GM18517 (cell line): ENCODE data around the gene ABCD1.

Experiments used
- ATAC-seq: cut with Tn5 transposase; IDR thresholded peaks from one replicate; pipeline ENCODE4 v1.9.1; 2021; ENCODE audit warnings: mild to moderate bottlenecking, moderate library complexity; ENCODE audit not compliant: unreplicated experiment

The ABCD1 gene

DNA sequence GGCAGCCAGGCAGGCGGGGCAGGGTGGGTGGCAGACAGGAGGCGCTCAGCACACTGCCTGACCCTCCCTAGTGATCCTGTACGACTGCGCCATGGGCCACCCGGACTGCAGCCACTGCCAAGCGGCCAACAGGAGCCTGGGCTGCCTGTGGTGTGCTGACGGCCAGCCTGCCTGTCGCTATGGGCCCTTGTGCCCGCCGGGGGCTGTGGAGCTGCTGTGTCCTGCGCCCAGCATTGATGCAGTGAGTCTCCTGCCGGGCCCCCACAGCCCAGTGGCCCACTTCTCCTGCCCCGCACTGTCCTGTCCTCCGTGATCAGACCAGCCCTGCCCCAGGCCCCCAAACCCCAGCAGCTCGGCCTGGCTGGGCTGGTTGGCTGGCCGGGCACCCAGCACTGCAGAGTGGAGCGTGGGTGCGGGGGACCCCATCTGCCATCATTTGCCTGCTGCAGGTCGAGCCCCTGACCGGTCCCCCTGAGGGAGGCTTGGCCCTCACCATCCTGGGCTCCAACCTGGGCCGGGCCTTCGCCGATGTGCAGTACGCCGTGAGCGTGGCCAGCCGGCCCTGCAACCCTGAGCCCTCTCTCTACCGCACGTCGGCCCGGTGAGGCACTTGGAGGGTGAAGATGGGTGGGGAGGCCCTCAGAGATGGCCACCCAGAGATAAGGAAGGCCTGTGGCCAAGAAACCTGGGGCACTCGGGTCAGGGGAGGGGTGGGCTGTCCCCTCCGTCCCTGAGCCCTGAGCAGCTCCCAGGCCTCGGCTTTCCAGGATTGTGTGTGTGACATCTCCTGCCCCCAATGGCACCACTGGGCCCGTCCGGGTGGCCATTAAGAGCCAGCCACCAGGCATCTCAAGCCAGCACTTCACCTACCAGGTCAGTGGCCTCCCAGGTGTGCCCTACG lies 47.0 kb downstream of the ABCD1 start:
- no peak for ATAC-seq

DNA sequence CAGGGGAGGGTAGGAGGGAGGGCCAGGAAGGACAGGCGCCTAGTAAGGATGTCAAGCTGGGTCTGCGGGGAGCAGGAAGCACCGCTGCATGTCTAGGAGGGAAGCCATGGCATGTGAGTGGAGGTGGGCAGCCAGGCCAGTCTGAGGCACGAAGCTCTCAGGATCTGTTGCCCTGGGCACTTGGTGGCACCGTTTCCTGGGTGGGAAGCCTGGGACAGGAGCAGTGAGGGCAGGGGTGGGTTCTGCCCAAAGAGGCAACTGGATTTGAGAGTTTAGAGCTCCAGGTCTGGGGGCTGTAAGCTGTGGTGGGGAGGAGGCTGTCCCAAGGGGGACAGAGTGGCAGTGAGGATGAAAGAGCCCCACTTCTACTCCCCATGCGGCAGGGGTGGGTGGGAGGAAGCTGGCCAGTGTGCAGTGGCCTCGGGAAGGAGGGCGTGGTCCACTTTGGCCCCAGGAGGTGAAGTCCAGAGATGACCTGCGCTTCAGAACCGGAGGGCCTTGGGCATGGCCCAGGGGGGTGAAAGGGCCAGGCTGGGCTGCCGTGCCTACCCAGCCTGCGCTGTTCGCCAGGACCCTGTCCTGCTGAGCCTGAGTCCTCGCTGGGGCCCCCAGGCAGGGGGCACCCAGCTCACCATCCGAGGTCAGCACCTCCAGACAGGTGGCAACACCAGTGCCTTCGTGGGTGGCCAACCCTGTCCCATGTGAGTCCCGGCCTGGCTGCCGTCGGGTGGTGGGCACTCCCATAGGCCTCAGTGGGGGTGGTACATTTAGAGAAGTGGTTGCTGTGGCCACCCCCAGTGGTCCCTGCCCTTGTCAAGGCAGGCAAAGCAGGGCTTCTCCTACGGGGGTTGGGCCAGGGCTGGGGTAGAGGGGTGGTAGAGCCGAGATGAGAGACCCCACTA lies 47.9 kb downstream of the ABCD1 start:
- no peak for ATAC-seq

DNA sequence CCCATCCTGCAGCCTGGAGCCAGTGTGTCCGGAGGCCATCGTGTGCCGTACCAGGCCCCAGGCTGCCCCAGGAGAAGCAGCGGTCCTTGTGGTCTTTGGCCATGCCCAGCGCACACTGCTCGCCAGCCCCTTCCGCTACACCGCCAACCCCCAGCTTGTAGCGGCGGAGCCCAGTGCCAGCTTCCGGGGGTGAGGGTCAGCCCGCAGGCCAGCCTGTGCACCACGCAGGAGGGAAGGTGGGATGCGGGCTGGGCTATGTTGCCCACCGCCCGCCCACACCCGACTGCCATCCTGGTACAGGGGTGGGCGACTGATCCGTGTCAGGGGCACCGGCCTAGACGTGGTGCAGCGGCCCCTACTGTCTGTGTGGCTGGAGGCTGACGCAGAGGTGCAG lies 48.6 kb downstream of the ABCD1 start:
- ATAC-seq, result no peak

DNA sequence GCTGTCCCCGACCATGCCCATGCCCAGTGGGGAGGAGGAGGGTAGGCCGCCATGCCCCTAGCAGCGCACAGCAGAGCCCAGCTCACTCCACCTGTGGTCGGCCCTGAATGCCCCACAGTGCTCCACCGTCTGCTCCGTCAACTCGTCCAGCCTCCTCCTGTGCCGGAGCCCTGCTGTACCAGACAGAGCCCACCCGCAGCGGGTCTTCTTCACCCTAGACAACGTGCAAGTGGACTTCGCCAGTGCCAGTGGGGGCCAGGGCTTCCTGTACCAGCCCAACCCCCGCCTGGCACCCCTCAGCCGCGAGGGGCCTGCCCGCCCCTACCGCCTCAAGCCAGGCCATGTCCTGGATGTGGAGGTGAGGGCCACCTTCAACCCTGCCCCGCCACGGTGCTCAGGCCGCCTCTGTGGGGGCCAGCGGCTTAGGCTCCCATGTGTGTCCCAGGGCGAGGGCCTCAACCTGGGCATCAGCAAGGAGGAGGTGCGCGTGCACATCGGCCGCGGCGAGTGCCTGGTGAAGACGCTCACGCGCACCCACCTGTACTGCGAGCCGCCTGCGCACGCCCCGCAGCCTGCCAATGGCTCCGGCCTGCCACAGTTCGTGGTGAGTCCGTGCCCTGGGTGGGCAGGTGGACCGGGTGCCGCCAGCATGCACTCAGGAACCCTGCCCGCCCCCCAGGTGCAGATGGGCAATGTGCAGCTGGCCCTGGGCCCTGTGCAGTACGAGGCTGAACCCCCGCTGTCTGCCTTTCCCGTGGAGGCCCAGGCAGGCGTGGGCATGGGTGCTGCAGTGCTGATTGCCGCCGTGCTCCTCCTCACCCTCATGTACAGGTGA lies 49.3 kb downstream of the ABCD1 start:
- ATAC-seq, result no peak

DNA sequence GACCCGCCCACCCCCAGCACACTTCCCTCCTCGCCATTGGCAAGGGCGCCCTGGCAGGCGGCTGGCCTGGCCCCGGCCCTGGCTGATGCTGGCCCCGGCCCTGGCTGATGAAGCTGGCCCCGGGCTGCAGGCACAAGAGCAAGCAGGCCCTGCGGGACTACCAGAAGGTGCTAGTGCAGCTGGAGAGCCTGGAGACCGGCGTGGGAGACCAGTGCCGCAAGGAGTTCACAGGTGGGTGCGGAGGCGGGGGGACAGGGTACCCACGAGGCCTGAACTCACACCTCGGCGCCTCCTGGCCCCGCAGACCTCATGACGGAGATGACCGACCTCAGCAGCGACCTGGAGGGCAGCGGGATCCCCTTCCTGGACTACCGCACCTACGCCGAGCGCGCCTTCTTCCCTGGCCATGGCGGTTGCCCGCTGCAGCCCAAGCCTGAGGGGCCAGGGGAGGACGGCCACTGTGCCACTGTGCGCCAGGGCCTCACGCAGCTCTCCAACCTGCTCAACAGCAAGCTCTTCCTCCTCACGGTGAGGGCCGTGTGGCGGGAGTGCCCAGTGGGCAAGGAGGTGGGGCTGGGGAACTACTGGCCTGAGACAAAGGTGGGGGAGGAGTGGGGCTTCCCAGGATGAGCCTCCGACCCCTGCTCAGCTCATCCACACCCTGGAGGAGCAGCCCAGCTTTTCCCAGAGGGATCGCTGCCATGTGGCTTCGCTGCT lies 50.1 kb downstream of the ABCD1 start:
- ATAC-seq, result no peak

DNA sequence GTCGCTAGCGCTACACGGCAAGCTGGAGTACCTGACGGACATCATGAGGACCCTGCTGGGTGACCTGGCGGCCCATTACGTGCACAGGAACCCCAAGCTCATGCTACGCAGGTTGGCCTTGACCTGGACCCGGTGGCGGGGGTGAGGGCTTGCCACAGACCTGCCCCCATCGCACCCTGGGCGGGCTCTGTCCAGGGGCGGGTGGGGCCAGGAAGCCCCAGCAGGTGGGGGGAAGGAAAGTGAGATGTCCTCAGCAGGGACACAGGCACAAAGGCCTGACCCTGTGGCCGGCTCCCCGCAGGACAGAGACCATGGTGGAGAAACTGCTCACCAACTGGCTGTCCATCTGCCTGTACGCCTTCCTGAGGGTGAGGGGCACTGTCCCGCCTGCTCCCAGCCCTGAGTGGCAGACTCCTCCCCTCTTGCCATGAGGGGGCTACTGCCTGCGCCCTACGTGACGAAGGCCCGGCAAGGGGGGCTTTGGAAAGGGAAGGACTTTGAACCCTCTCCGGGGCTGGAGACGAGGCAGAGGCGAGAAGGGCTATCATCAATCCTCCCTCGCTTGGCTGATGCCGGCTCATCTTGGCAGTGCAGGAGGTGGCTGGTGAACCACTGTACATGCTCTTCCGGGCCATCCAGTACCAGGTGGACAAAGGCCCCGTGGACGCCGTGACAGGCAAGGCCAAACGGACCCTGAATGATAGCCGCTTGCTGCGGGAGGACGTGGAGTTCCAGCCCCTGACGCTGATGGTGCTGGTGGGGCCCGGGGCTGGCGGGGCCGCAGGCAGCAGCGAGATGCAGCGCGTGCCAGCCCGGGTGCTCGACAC lies 50.9 kb downstream of the ABCD1 start:
- no peak for ATAC-seq

DNA sequence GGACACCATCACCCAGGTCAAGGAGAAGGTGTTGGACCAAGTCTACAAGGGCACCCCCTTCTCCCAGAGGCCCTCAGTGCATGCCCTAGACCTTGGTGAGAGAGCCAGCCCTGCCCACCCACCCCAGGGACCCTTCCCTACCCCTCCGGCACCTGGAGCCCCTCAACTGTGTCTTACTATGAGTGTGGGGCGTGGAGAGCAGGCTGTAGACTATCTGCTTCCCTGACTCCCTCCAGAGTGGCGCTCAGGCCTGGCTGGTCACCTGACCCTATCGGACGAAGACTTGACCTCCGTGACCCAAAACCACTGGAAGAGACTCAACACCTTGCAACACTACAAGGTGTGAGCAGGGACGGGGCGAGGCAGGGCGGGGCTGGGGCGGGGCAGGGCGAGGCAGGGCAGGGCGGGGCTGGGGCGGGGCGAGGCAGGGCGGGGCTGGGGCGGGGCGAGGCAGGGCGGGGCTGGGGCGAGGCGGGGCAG lies 51.5 kb downstream of the ABCD1 start:
- ATAC-seq, result no peak

DNA sequence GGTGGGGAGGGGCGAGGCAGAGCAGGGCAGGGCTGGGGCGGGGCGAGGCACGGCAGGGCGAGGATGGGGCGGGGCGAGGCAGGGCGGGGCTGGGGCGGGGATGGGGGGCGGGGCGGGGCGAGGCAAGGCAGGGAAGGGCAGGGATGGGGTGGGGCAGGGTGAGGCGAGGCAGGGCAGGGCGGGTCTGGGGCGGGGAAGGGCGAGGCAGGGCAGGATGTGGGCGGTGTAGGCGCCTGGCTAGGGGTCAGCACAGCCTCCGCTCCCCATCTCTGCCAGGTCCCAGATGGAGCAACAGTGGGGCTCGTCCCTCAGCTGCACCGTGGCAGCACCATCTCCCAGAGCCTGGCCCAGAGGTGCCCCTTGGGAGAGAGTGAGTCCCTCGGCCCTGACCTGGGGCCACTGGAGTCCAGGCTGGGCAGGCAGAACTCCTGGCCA lies 52.0 kb downstream of the ABCD1 start:
- ATAC-seq, result no peak

DNA sequence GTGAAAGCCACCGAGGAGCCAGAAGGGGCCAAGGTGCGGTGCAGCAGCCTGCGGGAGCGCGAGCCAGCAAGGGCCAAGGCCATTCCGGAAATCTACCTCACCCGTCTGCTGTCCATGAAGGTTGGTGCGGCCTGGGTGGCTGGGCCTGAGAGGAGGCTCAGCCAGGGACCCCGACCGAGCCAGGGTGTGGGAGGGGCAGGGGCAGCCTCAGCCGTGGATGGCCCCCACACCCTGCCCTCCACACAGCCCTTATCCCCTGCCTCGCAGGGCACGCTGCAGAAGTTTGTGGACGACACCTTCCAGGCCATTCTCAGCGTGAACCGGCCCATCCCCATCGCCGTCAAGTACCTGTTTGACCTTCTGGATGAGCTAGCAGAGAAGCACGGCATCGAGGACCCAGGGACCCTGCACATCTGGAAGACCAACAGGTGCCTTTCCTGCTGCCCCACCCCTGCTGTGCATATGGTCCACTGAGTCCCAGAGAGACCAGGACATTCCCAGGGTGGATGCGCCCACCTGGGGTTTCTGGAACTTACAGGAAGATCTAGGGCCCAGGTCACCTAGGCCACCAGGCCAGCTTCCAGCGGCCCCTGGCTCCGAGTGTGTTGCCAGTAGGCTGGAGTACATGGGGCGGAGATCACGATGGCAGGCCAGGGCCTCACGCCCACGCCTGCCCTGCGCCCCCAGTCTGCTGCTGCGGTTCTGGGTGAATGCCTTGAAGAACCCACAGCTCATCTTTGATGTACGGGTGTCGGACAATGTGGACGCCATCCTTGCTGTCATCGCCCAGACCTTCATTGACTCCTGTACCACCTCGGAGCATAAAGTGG lies 52.8 kb downstream of the ABCD1 start:
- no peak for ATAC-seq

DNA sequence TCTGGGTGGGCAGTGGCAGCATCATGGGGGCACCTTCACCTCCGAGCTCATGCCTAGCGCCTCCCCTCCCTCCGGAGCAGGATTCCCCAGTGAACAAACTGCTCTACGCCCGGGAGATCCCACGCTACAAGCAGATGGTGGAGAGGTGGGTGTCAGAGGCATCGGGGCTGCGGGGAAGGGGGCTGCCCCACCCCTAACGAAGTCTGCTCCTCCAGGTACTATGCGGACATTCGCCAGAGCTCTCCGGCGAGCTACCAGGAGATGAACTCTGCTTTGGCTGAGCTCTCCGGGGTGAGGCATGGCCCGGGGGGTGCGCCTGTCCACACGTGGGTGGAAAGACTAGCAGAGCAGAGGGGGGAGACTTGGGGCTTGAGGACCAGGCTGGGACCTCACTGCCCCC lies 53.5 kb downstream of the ABCD1 start:
- no peak for ATAC-seq

DNA sequence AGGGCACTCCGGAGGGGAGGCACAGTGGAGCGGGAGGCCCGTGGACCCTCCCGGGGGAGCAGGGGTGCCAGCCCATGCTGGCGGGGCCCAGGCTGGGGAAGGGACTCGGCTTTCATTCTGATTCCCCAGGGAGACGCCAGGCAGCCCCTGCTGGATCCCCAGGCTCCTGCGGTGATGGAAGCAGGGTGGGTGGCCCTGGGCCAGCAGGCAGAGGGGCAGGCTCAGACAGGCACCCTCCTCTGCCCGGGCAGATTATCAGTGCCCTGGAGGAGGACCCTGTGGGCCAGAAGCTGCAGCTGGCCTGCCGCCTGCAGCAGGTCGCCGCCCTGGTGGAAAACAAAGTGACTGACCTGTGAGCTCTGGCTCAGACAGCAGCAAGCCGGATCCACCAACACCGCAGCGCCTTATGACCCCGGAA lies 54.0 kb downstream of the ABCD1 start:
- no peak for ATAC-seq

DNA sequence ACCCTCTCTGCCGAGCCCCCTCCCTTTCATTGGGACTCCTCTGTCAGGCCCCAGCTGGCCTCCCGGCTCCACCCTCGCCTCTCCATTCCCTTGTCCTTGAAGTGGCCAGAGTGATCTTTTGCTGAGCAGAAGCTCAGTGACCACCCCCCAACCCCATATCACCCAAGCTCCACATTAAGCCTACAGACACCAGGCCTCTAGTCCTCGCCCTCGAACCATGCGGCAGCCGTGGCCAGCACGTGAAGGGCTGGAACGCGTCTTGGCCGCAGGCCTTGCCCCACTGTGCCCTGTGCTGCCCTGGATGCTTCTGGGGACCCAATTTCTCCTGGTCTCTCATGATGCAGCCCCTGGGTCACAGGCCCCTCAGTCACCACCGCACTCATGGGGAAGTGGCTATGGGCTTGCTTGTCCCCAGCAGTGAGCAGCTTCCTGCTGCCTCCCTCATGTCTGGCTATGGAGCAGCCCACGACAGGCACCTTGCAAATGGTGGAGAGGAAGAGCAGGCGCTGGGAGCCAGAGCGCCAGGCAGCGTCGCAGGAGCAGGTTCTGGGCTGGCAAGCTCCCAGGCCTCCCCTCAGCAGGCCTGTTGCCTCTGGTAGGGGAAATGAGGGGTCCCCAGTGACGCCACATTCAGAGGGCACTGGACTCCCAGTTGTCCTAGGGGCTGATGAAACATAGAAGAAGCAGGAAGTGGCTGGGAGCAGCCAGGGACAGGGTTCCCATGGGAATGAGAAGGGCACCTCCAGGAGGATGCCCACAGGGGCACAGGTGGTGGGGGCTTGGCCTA lies 55.4 kb downstream of the ABCD1 start:
- no peak for ATAC-seq

DNA sequence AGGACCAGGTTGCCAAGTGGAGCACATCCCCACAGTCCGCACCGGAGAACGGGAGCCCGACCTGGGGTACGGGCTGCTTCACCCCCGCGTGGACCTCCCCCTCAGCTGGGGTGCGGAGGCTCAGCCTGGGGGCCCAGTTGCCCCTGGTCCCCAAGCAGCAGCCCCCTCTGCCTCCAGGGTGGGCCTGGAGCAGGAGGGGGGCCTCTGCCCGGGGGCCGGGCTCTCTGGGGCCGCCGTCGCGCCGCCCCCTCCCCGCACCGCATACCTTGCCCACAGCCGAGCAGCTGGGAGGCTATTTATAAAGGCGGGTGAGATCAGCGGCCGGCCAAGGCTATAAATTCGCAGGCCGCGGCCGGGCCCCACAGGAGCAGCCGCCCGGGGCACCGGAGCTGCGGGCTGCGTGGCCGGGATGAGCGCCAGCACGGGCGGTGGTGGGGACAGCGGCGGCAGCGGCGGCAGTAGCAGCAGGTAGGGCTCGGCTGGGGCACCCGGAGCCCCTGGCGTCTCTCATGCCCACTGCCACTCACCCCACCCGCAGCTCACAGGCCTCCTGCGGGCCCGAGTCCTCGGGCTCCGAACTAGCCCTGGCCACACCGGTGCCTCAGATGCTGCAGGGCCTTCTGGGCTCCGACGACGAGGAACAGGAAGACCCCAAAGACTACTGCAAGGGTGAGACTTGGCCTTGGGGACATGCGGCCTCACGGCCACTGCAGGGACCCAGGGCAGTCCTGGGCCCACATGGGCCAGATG lies 56.2 kb downstream of the ABCD1 start, which contains the start of gene SRPK3:
TSS of gene SRPK3 (plus strand) at position 364 of the 750 bp plus-strand sequence. CDS start at position 410, 46 bp downstream.
- ATAC-seq, result no peak

DNA sequence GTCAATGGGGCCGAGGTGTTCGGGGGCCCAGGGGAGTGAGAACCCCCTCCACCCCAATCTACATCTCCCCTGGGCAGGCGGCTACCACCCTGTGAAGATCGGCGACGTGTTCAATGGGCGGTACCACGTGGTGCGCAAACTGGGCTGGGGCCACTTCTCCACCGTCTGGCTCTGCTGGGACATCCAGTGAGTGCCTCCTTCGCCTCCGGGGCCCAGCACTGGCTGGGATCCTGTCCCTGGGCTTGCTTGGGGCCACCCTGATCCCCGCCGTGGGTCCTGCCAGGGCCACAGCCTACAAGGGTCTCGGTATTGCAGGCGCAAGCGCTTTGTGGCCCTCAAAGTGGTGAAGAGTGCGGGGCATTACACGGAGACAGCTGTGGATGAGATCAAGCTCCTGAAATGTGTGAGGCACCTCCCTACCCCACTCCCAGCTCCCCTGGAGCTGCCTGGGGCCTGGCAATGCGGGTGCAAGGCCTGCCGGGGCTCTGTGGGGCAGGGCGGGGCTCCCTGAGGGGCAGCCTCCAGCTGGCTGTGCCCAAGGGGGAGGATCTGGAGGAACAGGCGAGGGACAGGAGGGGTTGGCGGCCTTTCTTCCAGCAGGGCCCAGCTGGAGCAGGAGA lies 56.9 kb downstream of the ABCD1 start:
- ATAC-seq, result no peak

DNA sequence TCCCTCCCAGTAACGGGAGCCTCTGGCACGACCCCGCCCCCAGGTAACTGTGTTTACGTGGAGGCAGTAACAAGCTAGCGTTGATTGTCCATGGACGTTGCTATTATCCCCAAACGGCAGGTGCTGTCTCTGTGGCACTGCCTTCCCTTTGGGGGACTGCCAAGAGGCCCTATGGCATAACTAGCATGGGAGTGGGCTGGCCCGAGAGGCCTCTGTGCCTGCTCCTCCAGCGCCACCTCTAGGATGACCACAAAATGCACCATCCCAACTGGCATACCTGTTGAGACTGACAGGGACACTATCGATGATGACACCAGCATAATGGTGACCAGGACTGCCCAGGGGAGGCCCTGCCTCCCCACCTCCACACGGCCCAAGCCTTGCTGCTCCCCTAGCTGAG lies 57.7 kb downstream of the ABCD1 start:
- ATAC-seq, result no peak

DNA sequence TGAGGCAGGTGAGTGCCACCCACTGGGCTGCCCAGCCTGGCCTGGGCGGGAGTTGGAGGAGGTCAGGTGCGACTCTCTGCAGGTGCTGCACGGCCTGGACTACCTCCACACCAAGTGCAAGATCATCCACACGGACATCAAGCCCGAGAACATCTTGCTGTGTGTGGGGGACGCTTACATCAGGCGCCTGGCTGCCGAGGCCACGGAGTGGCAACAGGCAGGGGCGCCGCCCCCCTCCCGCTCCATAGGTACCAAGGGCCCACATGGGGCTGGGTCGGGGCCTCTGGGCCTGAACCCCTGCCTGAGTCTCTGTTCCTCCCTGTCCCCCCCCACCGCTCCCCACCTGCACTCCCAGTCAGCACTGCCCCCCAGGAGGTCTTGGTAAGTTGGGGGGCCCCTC lies 58.2 kb downstream of the ABCD1 start:
- ATAC-seq, result no peak
